Measurements from ENCODE around the gene ZNF597. TPM values are rescaled to one million over a fixed set of nuclear protein-coding genes. Genes with fewer than 3 reads are reported as not detected.

ZNF597 gene
- total RNA-seq, 1 donor from 2014 or later: 4.4 TPM

DNA sequence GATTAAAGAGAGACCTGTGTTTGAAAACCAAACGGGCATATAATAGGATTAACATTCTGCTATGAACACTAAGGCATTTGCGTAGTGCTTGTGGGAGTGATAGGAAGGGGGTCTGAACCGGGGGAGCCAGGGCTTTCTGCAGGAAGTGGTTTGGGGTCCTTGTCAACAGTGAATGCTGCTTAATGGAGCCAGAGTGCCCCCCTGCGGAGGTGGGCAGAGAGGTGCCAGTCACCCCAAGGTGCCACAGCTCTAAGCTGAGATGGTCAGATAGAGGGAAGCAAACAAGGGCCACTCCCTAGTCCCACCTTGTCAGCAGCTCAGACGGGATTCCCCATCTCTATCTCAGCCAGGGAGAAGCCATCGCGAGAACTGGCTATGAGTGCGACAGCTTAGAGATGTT lies 17.8 kb upstream of the ZNF597 start:
- no peak overlapping the region for H3K4me3 ChIP-seq
- peaks cover 9% of the 10 kb centered on the region for H3K36me3 ChIP-seq
- DNase-seq (no peak), ATAC-seq (no peak)
- H3K27me3 ChIP-seq (ENCODE audit: low read depth): no peaks in the 10 kb centered on the region
- H3K4me1 ChIP-seq: peaks cover 68% of the 10 kb centered on the region
- intact Hi-C loops (cut with DNase I): no loop called here
- H3K9me3 ChIP-seq: no peaks in the 10 kb centered on the region
- no peak overlapping the region for H3K27ac ChIP-seq
- TF ChIP-seq, protein P1, sequence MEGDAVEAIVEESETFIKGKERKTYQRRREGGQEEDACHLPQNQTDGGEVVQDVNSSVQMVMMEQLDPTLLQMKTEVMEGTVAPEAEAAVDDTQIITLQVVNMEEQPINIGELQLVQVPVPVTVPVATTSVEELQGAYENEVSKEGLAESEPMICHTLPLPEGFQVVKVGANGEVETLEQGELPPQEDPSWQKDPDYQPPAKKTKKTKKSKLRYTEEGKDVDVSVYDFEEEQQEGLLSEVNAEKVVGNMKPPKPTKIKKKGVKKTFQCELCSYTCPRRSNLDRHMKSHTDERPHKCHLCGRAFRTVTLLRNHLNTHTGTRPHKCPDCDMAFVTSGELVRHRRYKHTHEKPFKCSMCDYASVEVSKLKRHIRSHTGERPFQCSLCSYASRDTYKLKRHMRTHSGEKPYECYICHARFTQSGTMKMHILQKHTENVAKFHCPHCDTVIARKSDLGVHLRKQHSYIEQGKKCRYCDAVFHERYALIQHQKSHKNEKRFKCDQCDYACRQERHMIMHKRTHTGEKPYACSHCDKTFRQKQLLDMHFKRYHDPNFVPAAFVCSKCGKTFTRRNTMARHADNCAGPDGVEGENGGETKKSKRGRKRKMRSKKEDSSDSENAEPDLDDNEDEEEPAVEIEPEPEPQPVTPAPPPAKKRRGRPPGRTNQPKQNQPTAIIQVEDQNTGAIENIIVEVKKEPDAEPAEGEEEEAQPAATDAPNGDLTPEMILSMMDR (IDR thresholded peaks at IDR 0.05): no peak

DNA sequence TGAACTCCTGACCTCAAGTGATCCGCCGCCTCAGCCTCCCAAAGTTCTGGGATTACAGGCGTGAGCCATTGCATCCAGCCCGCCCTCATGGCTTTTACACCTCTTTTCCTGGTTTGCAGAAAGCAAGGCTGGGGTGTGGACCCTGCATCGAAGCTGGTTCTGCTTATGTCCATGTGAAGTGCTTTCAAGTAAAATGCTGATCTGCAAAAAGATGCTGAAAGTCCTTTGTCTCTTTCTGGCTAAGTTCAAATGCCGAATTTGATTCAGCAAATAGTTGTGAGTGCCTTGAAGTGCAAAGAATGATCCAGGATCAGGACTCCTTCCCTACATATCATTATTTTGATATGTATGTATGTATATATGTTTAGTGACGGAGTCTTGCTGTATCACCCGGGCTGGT lies 17.3 kb upstream of the ZNF597 start:
- no peak overlapping the region for H3K4me3 ChIP-seq
- H3K9me3 ChIP-seq: no peaks in the 10 kb centered on the region
- DNase-seq (no peak), ATAC-seq (no peak)
- peaks cover 4% of the 10 kb centered on the region for H3K36me3 ChIP-seq
- no peaks in the 10 kb centered on the region for H3K27me3 ChIP-seq (ENCODE audit: low read depth)
- no peak overlapping the region for H3K27ac ChIP-seq
- H3K4me1 ChIP-seq: peaks cover 73% of the 10 kb centered on the region
- TF ChIP-seq, protein P1 (IDR thresholded peaks at IDR 0.05): no peak
- intact Hi-C loops (cut with DNase I): no loop called here

DNA sequence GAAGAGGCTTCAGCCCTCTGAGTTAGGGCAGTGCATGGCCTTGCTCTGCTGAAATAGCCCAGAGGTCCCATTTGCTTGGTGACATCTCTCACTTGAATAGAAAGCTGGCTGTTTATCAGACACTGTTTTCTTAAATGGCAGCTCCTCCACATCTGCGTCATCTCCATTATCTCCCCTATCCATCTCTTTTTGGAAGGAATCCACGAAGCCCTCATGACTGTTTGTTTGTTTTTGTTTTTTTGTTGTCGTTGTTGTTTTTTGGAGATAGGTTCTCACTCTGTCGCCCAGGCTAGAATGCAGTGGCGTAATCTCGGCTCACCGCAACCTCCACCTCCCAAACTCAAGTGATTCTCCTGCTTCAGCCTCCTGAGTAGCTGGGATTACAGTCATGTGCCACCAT lies 16.8 kb upstream of the ZNF597 start:
- no peak for DNase-seq
- Histone ChIP-seq H3K27ac (no peak overlapping the region), H3K4me3 (no peak overlapping the region), H3K9me3 (no peaks in the 10 kb centered on the region), H3K4me1 (peaks cover 73% of the 10 kb centered on the region), H3K36me3 (no peaks in the 10 kb centered on the region), H3K27me3 (ENCODE audit: low read depth) (no peaks in the 10 kb centered on the region)
- TF ChIP-seq, protein P1 (IDR thresholded peaks at IDR 0.05): no peak
- no peak for ATAC-seq
- intact Hi-C loops (cut with DNase I): no loop called here

DNA sequence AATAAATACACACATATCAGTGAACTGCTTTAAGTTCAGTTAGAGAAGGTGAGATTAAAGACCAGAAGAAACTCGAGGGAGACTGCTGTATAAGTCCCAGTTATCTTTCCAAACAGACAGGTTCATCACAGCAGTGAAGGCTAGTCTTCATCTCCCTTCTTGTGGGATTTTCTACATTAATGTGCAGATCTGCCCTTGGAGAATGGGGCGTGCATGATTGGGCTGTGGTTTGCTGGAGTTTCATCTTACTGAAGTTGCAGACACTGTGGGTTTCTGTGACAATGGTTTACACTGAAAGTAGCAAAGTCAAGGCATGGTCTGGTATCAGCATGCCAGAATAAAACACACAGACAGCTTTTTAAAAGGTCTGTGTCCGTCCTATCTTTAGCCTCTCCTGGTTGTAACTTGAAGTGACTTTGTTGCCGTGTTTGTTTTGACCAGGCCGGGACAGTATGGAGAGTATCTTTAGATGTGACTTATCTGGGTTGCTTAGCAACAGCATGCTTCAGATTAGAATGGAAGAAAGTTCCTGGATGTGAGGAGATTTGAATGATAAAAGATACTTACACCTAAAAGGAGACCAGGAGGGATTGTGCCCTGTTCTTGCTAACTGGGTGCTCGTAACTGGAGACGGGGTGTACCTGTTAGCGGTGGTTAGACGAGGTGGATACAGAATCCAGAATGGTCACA lies 16.2 kb upstream of the ZNF597 start:
- Histone ChIP-seq H3K27me3 (ENCODE audit: low read depth) (no peaks in the 10 kb centered on the region), H3K27ac (peak overlapping the region; percentile 99), H3K9me3 (no peaks in the 10 kb centered on the region), H3K36me3 (no peaks in the 10 kb centered on the region), H3K4me3 (peak overlapping the region; percentile 89), H3K4me1 (peaks cover 70% of the 10 kb centered on the region)
- ATAC-seq (no peak), DNase-seq (no peak)
- TF ChIP-seq, protein P1 (IDR thresholded peaks at IDR 0.05): no peak
- intact Hi-C loops (cut with DNase I): no loop called here

DNA sequence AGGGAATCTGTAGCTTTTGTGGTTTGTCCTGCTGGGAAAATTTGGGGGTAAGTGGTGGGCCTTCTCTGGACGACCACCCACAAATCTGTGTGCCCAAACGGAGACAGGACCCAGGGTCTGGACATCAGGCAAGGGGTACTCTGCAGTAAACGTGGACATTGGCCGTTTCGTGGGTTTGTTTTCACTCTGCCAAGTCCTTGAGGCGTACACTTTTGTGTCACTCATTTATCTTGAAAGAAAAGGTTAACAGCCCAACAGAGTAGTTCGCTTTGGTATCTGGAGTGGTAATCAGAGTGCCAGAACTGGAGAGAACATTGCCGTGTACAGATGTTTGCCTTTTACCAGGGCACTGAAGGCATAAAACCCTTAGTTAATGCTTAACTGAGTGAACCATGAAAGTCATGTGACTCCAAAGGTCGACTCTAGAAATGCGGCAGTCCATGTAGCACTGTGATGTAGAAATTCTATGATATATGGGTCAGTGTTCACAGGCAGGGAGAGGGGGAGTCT lies 15.6 kb upstream of the ZNF597 start:
- H3K36me3 ChIP-seq: no peaks in the 10 kb centered on the region
- H3K4me3 ChIP-seq: peak overlapping the region; percentile 89
- DNase-seq (no peak), ATAC-seq (peak; percentile 46 to 65)
- TF ChIP-seq, protein P1 (IDR thresholded peaks at IDR 0.05): no peak
- peak overlapping the region; percentile 99 for H3K27ac ChIP-seq
- H3K9me3 ChIP-seq: no peaks in the 10 kb centered on the region
- H3K4me1 ChIP-seq: peaks cover 65% of the 10 kb centered on the region
- intact Hi-C loops (cut with DNase I): no loop called here
- H3K27me3 ChIP-seq (ENCODE audit: low read depth): no peaks in the 10 kb centered on the region

Data from lower lobe of right lung (tissue), 2 donors.